ENCODE data around the gene MYH10.

DNA sequence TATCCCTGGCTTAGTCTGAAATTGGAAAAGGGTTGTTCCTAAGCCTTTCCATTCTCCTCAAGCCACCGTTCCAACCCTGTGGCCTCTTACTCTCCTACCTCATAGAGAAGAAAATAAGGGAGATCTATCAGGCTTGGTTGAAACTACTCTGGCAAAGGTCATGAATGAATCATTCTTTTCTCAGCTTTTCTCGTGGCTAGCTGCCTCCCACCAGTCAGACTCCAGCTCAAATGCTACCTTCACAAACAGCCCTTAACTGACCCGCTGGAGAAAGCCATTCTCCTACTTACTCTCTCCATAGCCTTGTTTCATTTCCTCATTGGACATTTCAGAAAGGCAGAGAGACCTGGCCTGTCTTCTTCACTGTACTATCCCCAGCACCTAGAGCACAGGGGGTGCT, 8.9 kb downstream of the MYH10 start:
- TF ChIP-seq, protein P1, sequence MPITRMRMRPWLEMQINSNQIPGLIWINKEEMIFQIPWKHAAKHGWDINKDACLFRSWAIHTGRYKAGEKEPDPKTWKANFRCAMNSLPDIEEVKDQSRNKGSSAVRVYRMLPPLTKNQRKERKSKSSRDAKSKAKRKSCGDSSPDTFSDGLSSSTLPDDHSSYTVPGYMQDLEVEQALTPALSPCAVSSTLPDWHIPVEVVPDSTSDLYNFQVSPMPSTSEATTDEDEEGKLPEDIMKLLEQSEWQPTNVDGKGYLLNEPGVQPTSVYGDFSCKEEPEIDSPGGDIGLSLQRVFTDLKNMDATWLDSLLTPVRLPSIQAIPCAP (CRISPR knock-in tag; IDR thresholded peaks at IDR 0.05; ENCODE audit: borderline replicate concordance), result no peak
- no peak for TF ChIP-seq ATF1 (CRISPR knock-in tag; IDR thresholded peaks at IDR 0.05)
- TF ChIP-seq ATF1 (tag; IDR thresholded peaks at IDR 0.05), result no peak
- TF ChIP-seq NR2C1 (IDR thresholded peaks at IDR 0.05), result no peak
- no peak for TF ChIP-seq NR2C1 (tag; IDR thresholded peaks at IDR 0.05)
- TF ChIP-seq ETV6 (IDR thresholded peaks at IDR 0.05; ENCODE audit: borderline replicate concordance in 1 of 2, low read depth in 2 of 2, low read length in 1 of 2), result no peak
- TF ChIP-seq ETV6 (CRISPR knock-in tag; IDR thresholded peaks at IDR 0.05; ENCODE audit: borderline replicate concordance), result no peak
- no peak for TF ChIP-seq ETS2 (tag; IDR thresholded peaks at IDR 0.05; ENCODE audit: borderline replicate concordance, poor library complexity, severe bottlenecking)
- TF ChIP-seq, protein P2, sequence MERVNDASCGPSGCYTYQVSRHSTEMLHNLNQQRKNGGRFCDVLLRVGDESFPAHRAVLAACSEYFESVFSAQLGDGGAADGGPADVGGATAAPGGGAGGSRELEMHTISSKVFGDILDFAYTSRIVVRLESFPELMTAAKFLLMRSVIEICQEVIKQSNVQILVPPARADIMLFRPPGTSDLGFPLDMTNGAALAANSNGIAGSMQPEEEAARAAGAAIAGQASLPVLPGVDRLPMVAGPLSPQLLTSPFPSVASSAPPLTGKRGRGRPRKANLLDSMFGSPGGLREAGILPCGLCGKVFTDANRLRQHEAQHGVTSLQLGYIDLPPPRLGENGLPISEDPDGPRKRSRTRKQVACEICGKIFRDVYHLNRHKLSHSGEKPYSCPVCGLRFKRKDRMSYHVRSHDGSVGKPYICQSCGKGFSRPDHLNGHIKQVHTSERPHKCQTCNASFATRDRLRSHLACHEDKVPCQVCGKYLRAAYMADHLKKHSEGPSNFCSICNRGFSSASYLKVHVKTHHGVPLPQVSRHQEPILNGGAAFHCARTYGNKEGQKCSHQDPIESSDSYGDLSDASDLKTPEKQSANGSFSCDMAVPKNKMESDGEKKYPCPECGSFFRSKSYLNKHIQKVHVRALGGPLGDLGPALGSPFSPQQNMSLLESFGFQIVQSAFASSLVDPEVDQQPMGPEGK (CRISPR knock-in tag; IDR thresholded peaks at IDR 0.05; ENCODE audit: borderline replicate concordance), result no peak
- TF ChIP-seq HNRNPK (IDR thresholded peaks at IDR 0.05; ENCODE audit: low read depth, low read length, poor library complexity, severe bottlenecking), result no peak
- no peak for TF ChIP-seq ZNF324 (CRISPR knock-in tag; IDR thresholded peaks at IDR 0.05)
- TF ChIP-seq TCF7 (IDR thresholded peaks at IDR 0.05; ENCODE audit: borderline replicate concordance), result no peak
- TF ChIP-seq, protein P3, sequence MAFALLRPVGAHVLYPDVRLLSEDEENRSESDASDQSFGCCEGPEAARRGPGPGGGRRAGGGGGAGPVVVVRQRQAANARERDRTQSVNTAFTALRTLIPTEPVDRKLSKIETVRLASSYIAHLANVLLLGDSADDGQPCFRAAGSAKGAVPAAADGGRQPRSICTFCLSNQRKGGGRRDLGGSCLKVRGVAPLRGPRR (CRISPR knock-in tag; IDR thresholded peaks at IDR 0.05), result no peak
- TF ChIP-seq ZNF3 (CRISPR knock-in tag; IDR thresholded peaks at IDR 0.05), result no peak
- no peak for TF ChIP-seq NR3C1 (CRISPR knock-in tag; IDR thresholded peaks at IDR 0.05)
- TF ChIP-seq POLR2AphosphoS5 (IDR thresholded peaks at IDR 0.05; ENCODE audit: control insufficient read depth, insufficient read depth, low read depth, low read length), result no peak

Measured in K562 (cell line).